HG03175 (cell line): ENCODE measurements around the gene SLC6A20.

ENCODE experiments used
- ATAC-seq: cut with Tn5 transposase; IDR thresholded peaks from one replicate; pipeline ENCODE4 v1.9.1; 2021; ENCODE audit warnings: mild to moderate bottlenecking, moderate library complexity; ENCODE audit not compliant: unreplicated experiment

SLC6A20 gene

GRCh38 chr3:45781271-45781670 is 15.1 kb downstream of the SLC6A20 start:
- no peak for ATAC-seq

GRCh38 chr3:45779746-45780735 is 16.3 kb downstream of the SLC6A20 start:
- ATAC-seq, result no peak

GRCh38 chr3:45778761-45779201 is 17.6 kb downstream of the SLC6A20 start:
- ATAC-seq, result no peak

- ATAC-seq, result no peak
Observed at GRCh38 chr3:45777746-45778386, 18.5 kb downstream of the SLC6A20 start.

GRCh38 chr3:45777111-45777745 is 19.1 kb downstream of the SLC6A20 start:
- ATAC-seq, result no peak

- ATAC-seq, result no peak
Observed at GRCh38 chr3:45776611-45777010, 19.7 kb downstream of the SLC6A20 start.

- ATAC-seq, result no peak
Observed at GRCh38 chr3:45776301-45776595, 20.1 kb downstream of the SLC6A20 start.

- no peak for ATAC-seq
Observed at GRCh38 chr3:45775571-45776300, 20.6 kb downstream of the SLC6A20 start.

- ATAC-seq, result no peak
Observed at GRCh38 chr3:45774581-45775521, 21.5 kb downstream of the SLC6A20 start.

- ATAC-seq, result no peak
Observed at GRCh38 chr3:45773714-45774449, 22.5 kb downstream of the SLC6A20 start.

GRCh38 chr3:45773072-45773471 is 23.3 kb downstream of the SLC6A20 start:
- no peak for ATAC-seq

- ATAC-seq, result no peak
Observed at GRCh38 chr3:45772341-45773035, 23.8 kb downstream of the SLC6A20 start.

GRCh38 chr3:45771831-45772230 is 24.5 kb downstream of the SLC6A20 start:
- ATAC-seq, result no peak

GRCh38 chr3:45771166-45771775 is 25.1 kb downstream of the SLC6A20 start:
- no peak for ATAC-seq

GRCh38 chr3:45765958-45766357 is 30.4 kb downstream of the SLC6A20 start:
- ATAC-seq, result no peak

- ATAC-seq, result no peak
Observed at GRCh38 chr3:45765266-45765851, 31.0 kb downstream of the SLC6A20 start.

- no peak for ATAC-seq
Observed at GRCh38 chr3:45763303-45763675, 33.0 kb downstream of the SLC6A20 start.
